ENCODE results near the gene OGFOD1. TPM values are rescaled to one million over a fixed set of nuclear protein-coding genes. Genes with fewer than 3 reads are reported as not detected.

Gene OGFOD1
- total and polyA plus RNA-seq, 9 donors = 8.1 to 45.2 (median 28.9) TPM

GRCh38 chr16:56417138-56417537 lies 34.2 kb upstream of the OGFOD1 start:
- TF ChIP-seq CTCF (IDR thresholded peaks at IDR 0.05) (no peak), POLR2A (IDR thresholded peaks at IDR 0.05) (no peak), EP300 (IDR thresholded peaks at IDR 0.05) (no peak)
- Histone ChIP-seq H3K4me1 (ENCODE audit: insufficient read depth) (peaks cover 7% of the 10 kb centered on the region), H3K27me3 (no peaks in the 10 kb centered on the region), H3K4me3 (no peak overlapping the region), H3K9me3 (no peaks in the 10 kb centered on the region), H3K36me3 (no peaks in the 10 kb centered on the region), H3K27ac (no peak overlapping the region)
- no peak for DNase-seq
- 90 to 93% (median 91%) methylated on average over 4 of the region's 4 CpGs for WGBS, 3 donors
- intact Hi-C loops (cut with DNase I) = no loop called here

GRCh38 chr16:56419740-56420548 lies 31.4 kb upstream of the OGFOD1 start:
- H3K4me1 ChIP-seq (ENCODE audit: insufficient read depth) = peaks cover 13% of the 10 kb centered on the region
- no peak overlapping the region for H3K27ac ChIP-seq
- intact Hi-C loops (cut with DNase I) = no loop called here

GRCh38 chr16:56420613-56421012 lies 30.7 kb upstream of the OGFOD1 start:
- TF ChIP-seq CTCF (IDR thresholded peaks at IDR 0.05) = no peak
- no peak for TF ChIP-seq POLR2A (IDR thresholded peaks at IDR 0.05)
- intact Hi-C loops (cut with DNase I) = no loop called here
- Histone ChIP-seq H3K27ac (no peak overlapping the region), H3K36me3 (no peaks in the 10 kb centered on the region), H3K4me3 (no peak overlapping the region), H3K9me3 (no peaks in the 10 kb centered on the region), H3K4me1 (ENCODE audit: insufficient read depth) (peaks cover 13% of the 10 kb centered on the region), H3K27me3 (no peaks in the 10 kb centered on the region)
- DNase-seq = no peak

More at GRCh38 chr16:56419740-56420548, 31.4 kb upstream of the OGFOD1 start:
- no peak for DNase-seq
- H3K27me3 ChIP-seq = no peaks in the 10 kb centered on the region
- H3K4me3 ChIP-seq = no peak overlapping the region
- H3K36me3 ChIP-seq = no peaks in the 10 kb centered on the region
- no peaks in the 10 kb centered on the region for H3K9me3 ChIP-seq
- no peak for TF ChIP-seq CTCF (IDR thresholded peaks at IDR 0.05)
- no peak for TF ChIP-seq POLR2A (IDR thresholded peaks at IDR 0.05)
- TF ChIP-seq EP300 (IDR thresholded peaks at IDR 0.05) = no peak
- WGBS, 3 donors = 81 to 83% (median 82%) methylated on average over 8 of the region's 8 CpGs

GRCh38 chr16:56421313-56421712 lies 30.0 kb upstream of the OGFOD1 start:
- Histone ChIP-seq H3K27me3 (no peaks in the 10 kb centered on the region), H3K27ac (no peak overlapping the region), H3K9me3 (no peaks in the 10 kb centered on the region), H3K4me3 (no peak overlapping the region), H3K36me3 (no peaks in the 10 kb centered on the region), H3K4me1 (ENCODE audit: insufficient read depth) (peaks cover 13% of the 10 kb centered on the region)
- intact Hi-C loops (cut with DNase I) = no loop called here
- no peak for DNase-seq
- 41 to 72% (median 57%) methylated on average over 2 of the region's 2 CpGs for WGBS, 3 donors
- TF ChIP-seq CTCF (IDR thresholded peaks at IDR 0.05) = no peak
- TF ChIP-seq EP300 (IDR thresholded peaks at IDR 0.05) = no peak
- no peak for TF ChIP-seq POLR2A (IDR thresholded peaks at IDR 0.05)

Measured in ovary (tissue), 9 donors.